A673 (cell line): Measurements from ENCODE around the gene TECR. TPM values are rescaled to one million over a fixed set of nuclear protein-coding genes. Genes with fewer than 3 reads are reported as not detected.

ENCODE experiments used
- BruUV-seq: library from RNA; stranded (reverse); fragments of 400-500 nt; replicated peaks from 2 replicates; lab custom pipeline; 2021; lab: Mats Ljungman, UMichigan
- CTCF ChIA-PET: fragments of 300-600 bp; sonication (Branson Sonifier 250); formaldehyde crosslinking; loops from one replicate; lab custom pipeline; 2022; ENCODE audit warnings: antibody characterized with exemption; lab: Charles Lee
- POLR2A ChIA-PET: fragments of 300-600 bp; sonication (Branson Sonifier 250); formaldehyde crosslinking; loops from one replicate; lab custom pipeline; 2022; ENCODE audit warnings: antibody characterized with exemption; ENCODE audit not compliant: low non-redundant PET; lab: Charles Lee
- DNase-seq: peaks from one replicate; pipeline ENCODE4 v3.0.0-alpha.2; 2015; ENCODE audit warnings: low spot score
- H3K27ac ChIP-seq: fragments of 200-600 bp; sonication (generic); 2 replicates; pipeline ENCODE4 v1.5.1; 2016; ENCODE audit warnings: mixed run types, low read depth, mild to moderate bottlenecking, mixed read lengths, antibody characterized with exemption, low read length; ENCODE audit not compliant: poor library complexity, severe bottlenecking
- H3K27me3 ChIP-seq: fragments of 200-600 bp; sonication (generic); replicated peaks from 2 replicates; pipeline ENCODE4 v1.6.1; 2017; ENCODE audit warnings: mixed run types, low read depth, mild to moderate bottlenecking, mixed read lengths, antibody characterized with exemption, low read length; ENCODE audit not compliant: insufficient read depth, poor library complexity
- H3K36me3 ChIP-seq: fragments of 200-600 bp; sonication (generic); 2 replicates; pipeline ENCODE4 v1.6.1; 2016; ENCODE audit warnings: mixed run types, mild to moderate bottlenecking, mixed read lengths, antibody characterized with exemption, low read length; ENCODE audit not compliant: insufficient read depth, poor library complexity, severe bottlenecking
- H3K4me1 ChIP-seq: fragments of 200-600 bp; sonication (generic); 2 replicates; pipeline ENCODE4 v1.6.1; 2017; ENCODE audit warnings: mixed run types, mild to moderate bottlenecking, mixed read lengths, antibody characterized with exemption, low read length; ENCODE audit not compliant: insufficient read depth, poor library complexity, severe bottlenecking
- H3K4me3 ChIP-seq: fragments of 200-600 bp; sonication (generic); 2 replicates; pipeline ENCODE4 v1.5.1; 2016; ENCODE audit warnings: low read depth, mixed run types, mild to moderate bottlenecking, mixed read lengths, low read length; ENCODE audit not compliant: poor library complexity, severe bottlenecking
- H3K9me3 ChIP-seq: fragments of 200-600 bp; sonication (generic); 2 replicates; pipeline ENCODE4 v1.6.1; 2016; ENCODE audit warnings: mixed run types, low read depth, mild to moderate bottlenecking, mixed read lengths, antibody characterized with exemption, low read length; ENCODE audit not compliant: poor library complexity, severe bottlenecking
- EZH2 ChIP-seq: fragments of 200-600 bp; sonication (generic); IDR thresholded peaks from 2 replicates; pipeline ENCODE4 v1.6.1; 2017; ENCODE audit warnings: borderline replicate concordance, low read depth, mild to moderate bottlenecking, mixed read lengths, antibody characterized with exemption, low read length; ENCODE audit not compliant: poor library complexity, severe bottlenecking
- intact Hi-C: fragments of 100-400 bp; cut with micrococcal nuclease; formaldehyde crosslinking; loops from one replicate; pipeline ENCODE4 v1.10.0; 2022; ENCODE audit not compliant: unreplicated experiment
- total RNA-seq: library from RNA; stranded (reverse); gene quantifications from 2 replicates; pipeline ENCODE4 v1.2.3, GENCODE V29; 2021
- TF ChIP-seq, protein P1 (sequence below): fragments of 300-800, 200-600 bp; sonication (generic); conservative IDR thresholded peaks from 2 replicates; pipeline ENCODE4 v1.5.1; 2017; ENCODE audit warnings: low read depth, mild to moderate bottlenecking, antibody characterized with exemption, low read length, moderate library complexity, mixed read lengths

The TECR gene
- total RNA-seq, 1 experiment from 2014 or later, result 189 TPM

GRCh38 chr19:14526423-14526822 lies 3.0 kb upstream of the TECR start:
- TF ChIP-seq, protein P1, sequence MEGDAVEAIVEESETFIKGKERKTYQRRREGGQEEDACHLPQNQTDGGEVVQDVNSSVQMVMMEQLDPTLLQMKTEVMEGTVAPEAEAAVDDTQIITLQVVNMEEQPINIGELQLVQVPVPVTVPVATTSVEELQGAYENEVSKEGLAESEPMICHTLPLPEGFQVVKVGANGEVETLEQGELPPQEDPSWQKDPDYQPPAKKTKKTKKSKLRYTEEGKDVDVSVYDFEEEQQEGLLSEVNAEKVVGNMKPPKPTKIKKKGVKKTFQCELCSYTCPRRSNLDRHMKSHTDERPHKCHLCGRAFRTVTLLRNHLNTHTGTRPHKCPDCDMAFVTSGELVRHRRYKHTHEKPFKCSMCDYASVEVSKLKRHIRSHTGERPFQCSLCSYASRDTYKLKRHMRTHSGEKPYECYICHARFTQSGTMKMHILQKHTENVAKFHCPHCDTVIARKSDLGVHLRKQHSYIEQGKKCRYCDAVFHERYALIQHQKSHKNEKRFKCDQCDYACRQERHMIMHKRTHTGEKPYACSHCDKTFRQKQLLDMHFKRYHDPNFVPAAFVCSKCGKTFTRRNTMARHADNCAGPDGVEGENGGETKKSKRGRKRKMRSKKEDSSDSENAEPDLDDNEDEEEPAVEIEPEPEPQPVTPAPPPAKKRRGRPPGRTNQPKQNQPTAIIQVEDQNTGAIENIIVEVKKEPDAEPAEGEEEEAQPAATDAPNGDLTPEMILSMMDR, result no peak
- TF ChIP-seq EZH2, result no peak

DNA sequence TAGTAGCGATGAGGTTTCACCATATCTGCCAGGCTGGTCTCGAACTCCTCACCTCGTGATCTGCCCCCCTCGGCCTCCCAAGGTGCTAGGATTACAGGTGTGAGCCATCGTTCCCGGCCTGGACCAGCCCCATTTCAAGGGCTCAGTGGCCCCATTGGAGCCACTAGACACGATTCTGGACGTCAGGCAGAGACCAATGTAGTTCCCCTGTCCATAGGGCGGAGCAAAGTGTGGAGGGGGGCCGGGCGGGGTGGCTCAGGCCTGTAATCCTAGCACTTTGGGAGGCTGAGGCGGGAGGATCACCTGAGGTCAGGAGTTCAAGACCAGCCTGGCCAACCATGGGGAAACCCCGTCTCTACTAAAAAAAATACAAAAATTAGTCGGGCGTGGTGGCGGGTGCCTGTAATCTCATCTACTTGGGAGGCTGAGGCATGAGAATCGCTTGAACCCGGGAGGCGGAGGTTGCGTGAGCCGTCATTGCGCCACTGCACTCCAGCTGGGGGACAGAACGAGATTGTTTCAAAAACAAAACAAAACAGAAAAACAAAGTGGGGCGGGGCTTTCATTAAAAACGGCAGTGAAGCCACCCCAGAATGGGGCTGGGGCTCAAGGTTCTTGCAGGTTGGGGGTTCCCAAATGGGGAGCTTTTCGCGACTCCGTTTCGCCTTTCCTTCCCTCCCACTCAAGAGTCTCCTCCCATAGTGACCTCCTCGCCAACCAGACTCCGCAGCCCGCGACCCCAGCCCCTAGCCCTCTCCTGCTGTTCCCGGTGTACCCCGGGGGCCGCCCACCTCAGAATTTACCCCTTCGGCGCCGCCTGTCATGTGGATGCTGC lies 758 bp upstream of the TECR start:
- intact Hi-C loops, result no loop called here
- Histone ChIP-seq H3K27me3 (no peaks in the 10 kb centered on the region), H3K36me3 (no peaks in the 10 kb centered on the region), H3K4me3 (peak overlapping the region; percentile 83), H3K27ac (peak overlapping the region; percentile 15), H3K4me1 (no peaks in the 10 kb centered on the region), H3K9me3 (no peaks in the 10 kb centered on the region)
- BruUV-seq, result no TSS peak
- DNase-seq, result no peak
- ChIA-PET POLR2A (interaction anchor here (0.5 kb wide), 1 partner anchor 25 kb away, joined by 3 read pairs; no protein-coding TSS in a partner anchor), CTCF (no interaction called here)
- TF ChIP-seq, protein P1, result no peak
- no peak for TF ChIP-seq EZH2

More at GRCh38 chr19:14526423-14526822, 3.0 kb upstream of the TECR start:
- Histone ChIP-seq H3K4me3 (no peak overlapping the region), H3K9me3 (no peaks in the 10 kb centered on the region), H3K36me3 (no peaks in the 10 kb centered on the region), H3K27me3 (no peaks in the 10 kb centered on the region), H3K4me1 (peaks cover 9% of the 10 kb centered on the region), H3K27ac (peak overlapping the region; percentile 22)
- ChIA-PET CTCF (no interaction called here), POLR2A (no interaction called here)
- BruUV-seq, result no TSS peak
- no peak for DNase-seq
- intact Hi-C loops, result no loop called here

- DNase-seq, result no peak
- TF ChIP-seq, protein P1, result no peak
- no peak for TF ChIP-seq EZH2
- peak overlapping the region; percentile 83 for H3K4me3 ChIP-seq
- ChIA-PET POLR2A (no interaction called here), CTCF (no interaction called here)
- H3K9me3 ChIP-seq, result no peaks in the 10 kb centered on the region
- no peaks in the 10 kb centered on the region for H3K36me3 ChIP-seq
- BruUV-seq, result no TSS peak
- intact Hi-C loops, result no loop called here
- no peaks in the 10 kb centered on the region for H3K4me1 ChIP-seq
- H3K27ac ChIP-seq, result peak overlapping the region; percentile 81
- H3K27me3 ChIP-seq, result no peaks in the 10 kb centered on the region
These were observed 583 bp downstream of the TECR start for GRCh38 chr19:14530005-14530348.
